HG03457 (cell line): ENCODE results near the gene ALDH8A1.

ENCODE experiments used
- ATAC-seq: cut with Tn5 transposase; IDR thresholded peaks from one replicate; pipeline ENCODE4 v1.9.1; 2021; ENCODE audit warnings: moderate number of reproducible peaks; ENCODE audit not compliant: unreplicated experiment

The ALDH8A1 gene

DNA sequence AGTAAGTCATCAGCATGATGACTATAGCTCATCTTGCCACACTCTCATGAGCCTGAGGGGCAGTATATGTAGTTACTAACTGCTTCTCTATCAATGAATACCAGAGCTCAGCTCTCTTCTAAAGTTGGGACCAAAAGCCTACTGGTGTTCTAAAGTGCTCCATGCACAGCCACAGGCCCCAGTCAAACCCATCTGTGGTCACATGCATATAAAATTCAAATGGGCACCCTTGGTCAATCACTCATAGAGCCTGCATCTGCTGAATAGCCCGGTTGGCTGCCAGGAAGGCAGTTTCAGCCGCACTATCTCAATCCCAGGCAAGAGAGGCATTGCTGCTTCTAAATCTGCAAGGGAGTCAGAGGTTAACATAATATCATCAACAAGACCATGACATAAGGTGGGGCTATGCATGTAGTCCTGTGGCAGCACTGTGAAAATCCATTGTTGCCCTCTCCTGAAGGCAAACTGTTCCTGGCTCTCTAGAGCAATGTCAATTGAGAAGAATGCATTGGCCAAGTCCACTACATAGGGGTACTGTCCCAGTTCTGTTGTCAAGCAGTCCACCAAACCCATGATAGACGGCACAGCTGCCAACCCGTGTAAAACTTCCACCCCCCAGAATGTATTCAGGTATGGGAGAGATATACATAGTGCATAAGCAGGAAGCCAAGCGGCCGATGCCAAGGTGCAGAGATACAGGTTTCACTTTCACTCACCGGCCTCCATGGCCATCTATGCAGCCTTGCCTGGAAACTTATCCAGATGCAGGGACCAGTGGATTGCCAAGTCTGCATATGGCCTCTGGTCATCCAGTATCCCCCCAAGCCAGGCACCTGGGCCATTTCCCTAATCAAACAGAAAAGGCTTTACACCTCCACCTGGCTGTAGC lies 76.2 kb downstream of the ALDH8A1 start:
- no peak for ATAC-seq

DNA sequence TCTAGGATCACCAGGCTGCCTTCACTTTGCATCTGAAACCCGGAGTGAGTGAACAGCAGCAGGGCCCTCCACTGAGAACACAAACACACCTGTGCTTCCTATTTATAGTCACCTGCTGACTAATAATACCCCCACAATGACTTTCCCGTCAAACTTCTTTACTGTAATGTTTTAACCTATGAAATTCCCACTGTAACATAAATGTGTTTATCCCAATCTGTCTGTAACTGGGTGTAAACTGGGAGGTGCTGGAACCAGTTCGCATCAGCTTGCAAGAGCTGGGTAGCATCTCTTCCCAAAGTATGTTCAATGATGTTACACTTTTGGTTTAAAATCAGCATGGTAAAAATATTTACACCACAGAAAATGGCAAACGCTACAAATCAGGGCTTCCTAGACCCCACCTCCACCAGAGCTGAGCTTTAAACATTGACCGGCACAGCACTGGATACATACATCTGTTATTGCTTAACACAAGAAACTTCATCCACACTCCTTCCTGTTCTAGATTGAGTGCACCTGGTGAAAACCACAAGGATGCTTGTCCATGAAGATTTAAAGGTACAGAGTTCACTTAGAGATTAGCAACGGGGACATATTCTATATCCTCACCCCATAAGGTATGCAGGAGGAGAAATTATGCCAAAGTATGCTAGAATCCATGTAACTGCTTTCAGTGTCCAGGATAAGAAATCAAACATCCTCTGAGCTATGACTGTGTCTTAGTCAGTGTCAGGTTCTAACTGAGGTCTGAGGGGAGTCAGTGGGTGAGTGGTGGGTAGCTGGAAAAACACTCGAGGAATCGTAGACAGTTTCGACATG lies 79.0 kb downstream of the ALDH8A1 start:
- ATAC-seq: peak; percentile 78

DNA sequence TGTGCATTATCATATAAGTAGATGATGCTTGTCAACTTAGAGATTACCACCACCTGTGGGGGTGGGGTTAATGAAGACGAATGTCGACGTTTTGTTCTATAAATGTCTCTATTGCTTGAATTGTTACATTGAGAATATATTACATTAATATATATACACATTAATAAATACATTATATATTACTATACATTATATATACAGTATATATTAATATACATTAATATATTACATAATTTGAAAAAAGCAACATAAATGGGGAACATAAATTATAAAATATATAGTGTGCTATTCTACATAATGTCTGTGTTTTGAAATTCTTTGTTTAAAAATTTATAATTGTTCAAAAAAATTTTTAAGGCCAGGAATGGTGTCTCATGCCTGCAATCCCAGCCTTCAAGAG lies 81.1 kb downstream of the ALDH8A1 start:
- ATAC-seq: no peak
